ENCODE data around the gene SCYGR2.

SCYGR2 gene

GRCh38 chr2:227613272-227613660 lies 14.6 kb downstream of the SCYGR2 start:
- DNase-seq, result no peak

GRCh38 chr2:227614246-227614645 lies 15.6 kb downstream of the SCYGR2 start:
- no peak for DNase-seq

GRCh38 chr2:227614740-227615139 lies 16.0 kb downstream of the SCYGR2 start, which contains the start of gene SCYGR3:
TSS of gene SCYGR3 (minus strand) at chr2:227614840. CDS start at chr2:227614840, 0 bp downstream.
- DNase-seq, result no peak

- DNase-seq, result no peak
Measured at GRCh38 chr2:227615181-227615580, 16.5 kb downstream of the SCYGR2 start.

- DNase-seq, result no peak
Measured at GRCh38 chr2:227615906-227616305, 17.2 kb downstream of the SCYGR2 start.

GRCh38 chr2:227616631-227617030 lies 17.9 kb downstream of the SCYGR2 start:
- DNase-seq, result no peak

- no peak for DNase-seq
Measured at GRCh38 chr2:227617316-227618230, 18.9 kb downstream of the SCYGR2 start, which contains the start of gene SCYGR4. TSS of gene SCYGR4 (plus strand) at chr2:227617498. CDS start at chr2:227617498, 0 bp downstream.

- no peak for DNase-seq
Measured at GRCh38 chr2:227623226-227623625, 24.5 kb downstream of the SCYGR2 start.

- no peak for DNase-seq
Measured at GRCh38 chr2:227625420-227625819, 26.7 kb downstream of the SCYGR2 start.

- no peak for DNase-seq
Measured at GRCh38 chr2:227626580-227627151, 28.0 kb downstream of the SCYGR2 start.

GRCh38 chr2:227627769-227628168 lies 29.1 kb downstream of the SCYGR2 start:
- DNase-seq, result no peak

GRCh38 chr2:227629435-227629834 lies 30.7 kb downstream of the SCYGR2 start:
- no peak for DNase-seq

GRCh38 chr2:227630322-227630721 lies 31.6 kb downstream of the SCYGR2 start:
- DNase-seq, result no peak

GRCh38 chr2:227632827-227633226 lies 34.1 kb downstream of the SCYGR2 start:
- no peak for DNase-seq

GRCh38 chr2:227634201-227634600 lies 35.5 kb downstream of the SCYGR2 start:
- DNase-seq, result no peak

GRCh38 chr2:227642656-227643055 lies 44.0 kb downstream of the SCYGR2 start:
- no peak for DNase-seq

- DNase-seq, result no peak
Measured at GRCh38 chr2:227643990-227644551, 45.4 kb downstream of the SCYGR2 start.

Data from DMS153 (cell line).